ENCODE data around the gene ABHD1.
A peak's percentile ranks its signal among the peaks of the same experiment; 100 is the strongest.

Gene ABHD1

GRCh38 chr2:27127883-27128667, 4.5 kb downstream of the ABHD1 start:
- no peak overlapping the region for H3K27ac Mint-ChIP-seq (ENCODE audit: low read depth)
- peaks cover 18% of the 10 kb centered on the region for H3K4me1 Mint-ChIP-seq
- no peaks in the 10 kb centered on the region for H3K27me3 Mint-ChIP-seq

GRCh38 chr2:27128668-27129571, 5.3 kb downstream of the ABHD1 start:
- DNase-seq (ENCODE audit: low spot score in 2 of 2) (no peak), ATAC-seq (replicated peaks; ENCODE audit: extremely low read depth, poor library complexity, severe bottlenecking) (no peak)
- peak overlapping the region; percentile 9 for H3K27ac Mint-ChIP-seq (ENCODE audit: low read depth)
- H3K9me3 Mint-ChIP-seq = no peaks in the 10 kb centered on the region
- H3K4me1 Mint-ChIP-seq = peaks cover 22% of the 10 kb centered on the region
- no peaks in the 10 kb centered on the region for H3K27me3 Mint-ChIP-seq
- no peak overlapping the region for H3K4me3 Mint-ChIP-seq
- H3K36me3 Mint-ChIP-seq (ENCODE audit: insufficient read depth) = peaks cover 17% of the 10 kb centered on the region

More at GRCh38 chr2:27127883-27128667, 4.5 kb downstream of the ABHD1 start:
- Mint-ChIP-seq H3K4me3 (no peak overlapping the region), H3K9me3 (no peaks in the 10 kb centered on the region), H3K36me3 (ENCODE audit: insufficient read depth) (peaks cover 10% of the 10 kb centered on the region)
- DNase-seq (ENCODE audit: low spot score in 2 of 2) (no peak), ATAC-seq (replicated peaks; ENCODE audit: extremely low read depth, poor library complexity, severe bottlenecking) (no peak)

- Mint-ChIP-seq H3K27me3 (no peaks in the 10 kb centered on the region), H3K4me3 (no peak overlapping the region), H3K9me3 (no peaks in the 10 kb centered on the region), H3K36me3 (ENCODE audit: insufficient read depth) (peaks cover 29% of the 10 kb centered on the region), H3K27ac (ENCODE audit: low read depth) (no peak overlapping the region), H3K4me1 (peaks cover 31% of the 10 kb centered on the region)
- DNase-seq (ENCODE audit: low spot score in 2 of 2) (no peak), ATAC-seq (replicated peaks; ENCODE audit: extremely low read depth, poor library complexity, severe bottlenecking) (no peak)
Measured at GRCh38 chr2:27130396-27130795, 6.8 kb downstream of the ABHD1 start.

- peaks cover 34% of the 10 kb centered on the region for H3K4me1 Mint-ChIP-seq
- ATAC-seq (replicated peaks; ENCODE audit: extremely low read depth, poor library complexity, severe bottlenecking) (no peak), DNase-seq (ENCODE audit: low spot score in 2 of 2) (no peak)
- H3K9me3 Mint-ChIP-seq = no peaks in the 10 kb centered on the region
- no peaks in the 10 kb centered on the region for H3K27me3 Mint-ChIP-seq
- H3K36me3 Mint-ChIP-seq (ENCODE audit: insufficient read depth) = peaks cover 31% of the 10 kb centered on the region
- no peak overlapping the region for H3K4me3 Mint-ChIP-seq
- H3K27ac Mint-ChIP-seq (ENCODE audit: low read depth) = no peak overlapping the region
Measured at GRCh38 chr2:27131429-27131828, 7.8 kb downstream of the ABHD1 start.

DNA sequence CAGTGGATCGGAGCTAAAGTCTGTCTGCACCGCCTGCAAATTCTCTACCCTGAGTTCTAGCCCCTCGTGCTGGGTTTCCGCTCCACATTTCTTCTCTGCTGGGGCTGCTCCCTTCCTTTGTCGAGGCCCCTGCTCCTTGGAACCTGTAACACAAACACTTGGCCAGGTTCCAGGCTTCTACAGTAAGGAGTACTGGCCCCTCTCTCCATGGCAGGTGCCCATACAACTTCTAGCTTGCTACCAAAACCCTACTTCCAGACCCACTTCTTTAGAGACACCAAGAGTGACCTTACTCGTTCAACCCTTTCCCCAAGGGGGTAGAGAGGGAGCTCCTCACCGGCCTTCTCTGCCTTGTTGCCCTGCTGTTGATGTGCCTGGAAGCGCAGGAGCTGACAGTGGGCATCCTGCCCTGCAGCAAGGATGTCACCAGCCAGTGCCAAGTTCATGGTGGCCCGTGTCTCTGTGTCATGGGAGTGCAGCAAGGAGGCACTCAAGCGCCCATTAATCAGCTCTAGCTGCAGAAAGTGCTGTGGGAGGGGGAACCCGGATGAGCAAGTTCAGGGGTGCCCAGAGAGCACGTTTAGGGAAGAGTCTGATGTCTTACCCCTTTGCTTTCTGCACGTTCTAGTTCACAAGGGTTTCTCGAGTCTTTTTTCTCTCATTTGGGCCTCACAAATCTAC, 9.7 kb downstream of the ABHD1 start:
- H3K27me3 Mint-ChIP-seq = no peaks in the 10 kb centered on the region
- H3K9me3 Mint-ChIP-seq = no peaks in the 10 kb centered on the region
- peaks cover 33% of the 10 kb centered on the region for H3K36me3 Mint-ChIP-seq (ENCODE audit: insufficient read depth)
- peaks cover 34% of the 10 kb centered on the region for H3K4me1 Mint-ChIP-seq
- peak overlapping the region; percentile 92 for H3K4me3 Mint-ChIP-seq
- ATAC-seq (replicated peaks; ENCODE audit: extremely low read depth, poor library complexity, severe bottlenecking) (no peak), DNase-seq (ENCODE audit: low spot score in 2 of 2) (no peak)
- H3K27ac Mint-ChIP-seq (ENCODE audit: low read depth) = peak overlapping the region; percentile 99

- H3K9me3 Mint-ChIP-seq = no peaks in the 10 kb centered on the region
- peak within 1 kb of the TSS; percentile 92 for H3K4me3 Mint-ChIP-seq
- H3K4me1 Mint-ChIP-seq = peaks cover 34% of the 10 kb centered on the region
- H3K27me3 Mint-ChIP-seq = no peaks in the 10 kb centered on the region
- peak; percentile 94 for ATAC-seq (replicated peaks; ENCODE audit: extremely low read depth, poor library complexity, severe bottlenecking)
- peak; percentile 96 to 98 for DNase-seq (ENCODE audit: low spot score in 2 of 2)
- peak within 1 kb of the TSS; percentile 99 for H3K27ac Mint-ChIP-seq (ENCODE audit: low read depth)
- peaks cover 31% of the 10 kb centered on the region for H3K36me3 Mint-ChIP-seq (ENCODE audit: insufficient read depth)
Measured at GRCh38 chr2:27133905-27134780, 10.5 kb downstream of the ABHD1 start, which contains the start of gene PREB. Gene PREB, minus strand, starts transcription at chr2:27134636. Its CDS starts 215 bp downstream, at chr2:27134421.

GRCh38 chr2:27134781-27135477, 11.3 kb downstream of the ABHD1 start:
- no peaks in the 10 kb centered on the region for H3K27me3 Mint-ChIP-seq
- no peak for ATAC-seq (replicated peaks; ENCODE audit: extremely low read depth, poor library complexity, severe bottlenecking)
- H3K4me3 Mint-ChIP-seq = peak overlapping the region; percentile 92
- no peaks in the 10 kb centered on the region for H3K9me3 Mint-ChIP-seq
- DNase-seq (ENCODE audit: low spot score in 2 of 2) = no peak
- peaks cover 30% of the 10 kb centered on the region for H3K36me3 Mint-ChIP-seq (ENCODE audit: insufficient read depth)
- peaks cover 34% of the 10 kb centered on the region for H3K4me1 Mint-ChIP-seq
- H3K27ac Mint-ChIP-seq (ENCODE audit: low read depth) = peak overlapping the region; percentile 99

DNA sequence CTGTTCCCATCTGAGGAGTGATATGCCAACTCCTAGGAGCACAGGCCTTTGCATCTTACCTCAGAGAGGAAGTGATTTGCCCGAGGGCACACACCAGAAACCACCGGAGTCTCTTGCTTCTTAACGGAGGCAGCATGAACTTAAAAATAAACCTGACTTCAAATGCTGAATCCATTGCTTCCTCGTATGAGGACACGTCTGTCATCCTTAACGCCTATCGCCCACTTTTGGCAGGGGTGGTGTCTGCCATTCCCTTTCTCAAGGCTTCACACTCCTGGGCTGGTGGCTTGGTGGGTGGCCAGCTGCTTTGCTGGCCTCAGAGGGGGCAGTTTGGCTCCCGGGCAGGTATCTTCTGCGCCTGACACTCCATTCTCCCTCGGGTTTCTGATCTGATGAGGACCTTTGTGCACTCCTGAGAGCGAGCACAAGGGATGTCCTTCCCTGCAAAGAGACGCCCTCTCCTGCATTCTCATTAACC, 11.9 kb downstream of the ABHD1 start:
- Mint-ChIP-seq H3K4me1 (peaks cover 34% of the 10 kb centered on the region), H3K4me3 (peak overlapping the region; percentile 92), H3K27ac (ENCODE audit: low read depth) (no peak overlapping the region), H3K9me3 (no peaks in the 10 kb centered on the region), H3K27me3 (no peaks in the 10 kb centered on the region), H3K36me3 (ENCODE audit: insufficient read depth) (peaks cover 28% of the 10 kb centered on the region)
- no peak for ATAC-seq (replicated peaks; ENCODE audit: extremely low read depth, poor library complexity, severe bottlenecking)
- DNase-seq (ENCODE audit: low spot score in 2 of 2) = no peak

DNA sequence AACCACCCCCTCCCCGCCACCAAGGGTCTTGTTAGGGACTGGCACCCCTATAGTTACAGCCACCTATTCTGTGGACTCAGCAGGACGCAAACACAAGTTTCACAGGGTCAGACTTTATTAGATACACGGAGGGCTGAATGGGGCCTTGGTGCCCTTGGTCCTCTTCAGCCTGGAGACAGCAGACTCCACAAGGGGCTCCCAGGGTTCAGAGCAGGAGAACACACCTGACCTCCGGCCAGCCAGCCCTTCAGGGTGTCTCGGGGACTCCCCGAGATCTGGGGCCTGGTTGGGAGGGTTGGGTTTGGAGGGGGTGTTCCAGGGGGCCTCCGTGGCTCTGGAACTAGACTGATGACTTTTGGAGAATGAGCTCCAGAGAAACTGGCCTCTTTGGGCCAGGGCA, 13.1 kb downstream of the ABHD1 start:
- H3K27ac Mint-ChIP-seq (ENCODE audit: low read depth) = no peak overlapping the region
- ATAC-seq (replicated peaks; ENCODE audit: extremely low read depth, poor library complexity, severe bottlenecking) (no peak), DNase-seq (ENCODE audit: low spot score in 2 of 2) (no peak)
- H3K27me3 Mint-ChIP-seq = no peaks in the 10 kb centered on the region
- no peak overlapping the region for H3K4me3 Mint-ChIP-seq
- H3K9me3 Mint-ChIP-seq = no peaks in the 10 kb centered on the region
- H3K4me1 Mint-ChIP-seq = peaks cover 28% of the 10 kb centered on the region
- H3K36me3 Mint-ChIP-seq (ENCODE audit: insufficient read depth) = peaks cover 24% of the 10 kb centered on the region

- DNase-seq (ENCODE audit: low spot score in 2 of 2) (no peak), ATAC-seq (replicated peaks; ENCODE audit: extremely low read depth, poor library complexity, severe bottlenecking) (no peak)
- no peaks in the 10 kb centered on the region for H3K9me3 Mint-ChIP-seq
- H3K4me3 Mint-ChIP-seq = no peak overlapping the region
- H3K27ac Mint-ChIP-seq (ENCODE audit: low read depth) = no peak overlapping the region
- peaks cover 27% of the 10 kb centered on the region for H3K4me1 Mint-ChIP-seq
- peaks cover 22% of the 10 kb centered on the region for H3K36me3 Mint-ChIP-seq (ENCODE audit: insufficient read depth)
- H3K27me3 Mint-ChIP-seq = no peaks in the 10 kb centered on the region
Measured at GRCh38 chr2:27137322-27137935, 13.8 kb downstream of the ABHD1 start.

DNA sequence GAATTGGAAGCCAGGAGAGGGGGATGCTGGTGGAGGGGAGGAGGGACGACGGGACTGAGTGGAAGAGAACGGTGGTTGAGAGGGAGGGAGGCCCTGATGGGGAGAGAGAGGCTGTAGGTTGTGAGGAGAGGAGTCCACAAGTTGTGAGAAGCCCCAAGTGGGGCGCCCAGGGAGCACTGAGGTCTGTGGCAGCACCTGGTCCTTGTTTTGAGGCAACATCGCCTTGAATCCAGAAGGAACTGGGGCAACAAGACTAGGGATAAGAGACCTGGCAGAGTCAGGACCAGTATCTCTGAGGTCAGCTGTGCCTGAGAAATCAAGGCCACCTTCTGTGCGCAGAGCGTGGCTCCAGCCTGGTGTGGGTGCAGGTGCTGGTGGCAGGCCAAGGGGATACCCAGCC, 14.5 kb downstream of the ABHD1 start:
- Mint-ChIP-seq H3K27ac (ENCODE audit: low read depth) (no peak overlapping the region), H3K4me3 (no peak overlapping the region), H3K36me3 (ENCODE audit: insufficient read depth) (peaks cover 22% of the 10 kb centered on the region), H3K9me3 (no peaks in the 10 kb centered on the region), H3K4me1 (peaks cover 20% of the 10 kb centered on the region), H3K27me3 (peaks cover 6% of the 10 kb centered on the region)
- no peak for DNase-seq (ENCODE audit: low spot score in 2 of 2)
- ATAC-seq (replicated peaks; ENCODE audit: extremely low read depth, poor library complexity, severe bottlenecking) = no peak
